Sigmoid colon (tissue), 4 donors: ENCODE data around the gene ATP1A2.

ENCODE experiments used
- POLR2A ChIP-seq, 2 donors: fragments of 450-650 bp; IDR thresholded peaks; one replicate each; pipeline ENCODE4 v1.6.1; 2016; ENCODE audit warnings: antibody characterized with exemption in 2 of 2, mild to moderate bottlenecking in 2 of 2, moderate library complexity in 2 of 2
- POLR2AphosphoS5 ChIP-seq, 4 donors: sonication (generic); formaldehyde crosslinking; IDR thresholded peaks; one replicate each; pipeline ENCODE4 v1.6.1; 2017; ENCODE audit warnings: antibody characterized with exemption in 4 of 4
- TF ChIP-seq, protein P1 (sequence below), 4 experiments: fragments of 450-650 bp in 3 of 4; fragments of 200-600 bp in 1 of 4; IDR thresholded peaks; one replicate each; pipeline ENCODE4 v1.5.1; 2016 to 2019; ENCODE audit warnings: antibody characterized with exemption in 4 of 4, mild to moderate bottlenecking in 3 of 4, moderate library complexity in 2 of 4

DNA sequence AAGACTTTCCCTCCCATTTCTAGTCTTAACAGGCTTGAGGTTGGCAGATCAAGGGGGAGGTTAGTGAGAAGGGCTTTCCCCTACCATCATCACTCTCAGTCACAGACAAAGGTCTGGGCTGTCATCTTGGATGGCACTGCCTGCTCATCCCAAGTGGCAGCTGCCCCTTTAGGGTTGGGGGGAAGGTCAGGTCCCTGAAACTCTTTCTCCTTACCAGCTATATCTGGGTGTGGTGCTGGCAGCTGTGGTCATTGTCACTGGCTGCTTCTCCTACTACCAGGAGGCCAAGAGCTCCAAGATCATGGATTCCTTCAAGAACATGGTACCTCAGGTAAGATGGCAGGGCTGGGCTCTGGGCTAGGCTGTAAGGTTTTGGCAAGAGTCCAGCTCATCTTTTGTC lies 8.2 kb downstream of the ATP1A2 start:
- TF ChIP-seq, protein P1, sequence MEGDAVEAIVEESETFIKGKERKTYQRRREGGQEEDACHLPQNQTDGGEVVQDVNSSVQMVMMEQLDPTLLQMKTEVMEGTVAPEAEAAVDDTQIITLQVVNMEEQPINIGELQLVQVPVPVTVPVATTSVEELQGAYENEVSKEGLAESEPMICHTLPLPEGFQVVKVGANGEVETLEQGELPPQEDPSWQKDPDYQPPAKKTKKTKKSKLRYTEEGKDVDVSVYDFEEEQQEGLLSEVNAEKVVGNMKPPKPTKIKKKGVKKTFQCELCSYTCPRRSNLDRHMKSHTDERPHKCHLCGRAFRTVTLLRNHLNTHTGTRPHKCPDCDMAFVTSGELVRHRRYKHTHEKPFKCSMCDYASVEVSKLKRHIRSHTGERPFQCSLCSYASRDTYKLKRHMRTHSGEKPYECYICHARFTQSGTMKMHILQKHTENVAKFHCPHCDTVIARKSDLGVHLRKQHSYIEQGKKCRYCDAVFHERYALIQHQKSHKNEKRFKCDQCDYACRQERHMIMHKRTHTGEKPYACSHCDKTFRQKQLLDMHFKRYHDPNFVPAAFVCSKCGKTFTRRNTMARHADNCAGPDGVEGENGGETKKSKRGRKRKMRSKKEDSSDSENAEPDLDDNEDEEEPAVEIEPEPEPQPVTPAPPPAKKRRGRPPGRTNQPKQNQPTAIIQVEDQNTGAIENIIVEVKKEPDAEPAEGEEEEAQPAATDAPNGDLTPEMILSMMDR (IDR thresholded peaks at IDR 0.05), result no peak
- TF ChIP-seq POLR2AphosphoS5 (IDR thresholded peaks at IDR 0.05) (no peak), POLR2A (IDR thresholded peaks at IDR 0.05) (no peak)
